Epithelial cell of proximal tubule (primary cell): ENCODE measurements around the gene ECHS1. TPM values are rescaled to one million over a fixed set of nuclear protein-coding genes. Genes with fewer than 3 reads are reported as not detected.

ENCODE experiments used
- DNase-seq: peaks from one replicate; pipeline ENCODE4 v3.0.0-alpha.2; 2011; ENCODE audit warnings: low read depth
- H3K4me3 ChIP-seq: 2 replicates; pipeline ENCODE4 v1.5.1; 2011; ENCODE audit warnings: low read depth, mild to moderate bottlenecking, low read length
- CTCF ChIP-seq: conservative IDR thresholded peaks from 2 replicates; pipeline ENCODE4 v1.5.1; 2012; ENCODE audit warnings: low read depth, mild to moderate bottlenecking, low read length
- total RNA-seq: library from RNA; depleted of rRNA; stranded (reverse); fragments of >200 nt; gene quantifications from 2 replicates; pipeline ENCODE4 v1.2.3, GENCODE V29; 2015

The ECHS1 gene
- total RNA-seq, 1 donor from 2014 or later = 130 TPM

GRCh38 chr10:133365461-133366129, 7.6 kb downstream of the ECHS1 start:
- H3K4me3 ChIP-seq = no peak overlapping the region
- no peak for DNase-seq
- no peak for TF ChIP-seq CTCF

- no peak for DNase-seq
- no peak for TF ChIP-seq CTCF
- no peak overlapping the region for H3K4me3 ChIP-seq
Observed at GRCh38 chr10:133364645-133365431, 8.3 kb downstream of the ECHS1 start.

- TF ChIP-seq CTCF = no peak
- DNase-seq = no peak
- no peak overlapping the region for H3K4me3 ChIP-seq
Observed at GRCh38 chr10:133362846-133363245, 10.3 kb downstream of the ECHS1 start.

- DNase-seq = no peak
- H3K4me3 ChIP-seq = no peak overlapping the region
- TF ChIP-seq CTCF = no peak
Observed at GRCh38 chr10:133361773-133362441, 11.2 kb downstream of the ECHS1 start.

GRCh38 chr10:133361227-133361626, 11.9 kb downstream of the ECHS1 start:
- DNase-seq = no peak
- no peak for TF ChIP-seq CTCF
- H3K4me3 ChIP-seq = no peak overlapping the region

- no peak for DNase-seq
- no peak overlapping the region for H3K4me3 ChIP-seq
- TF ChIP-seq CTCF = no peak
Observed at GRCh38 chr10:133359972-133360610, 13.1 kb downstream of the ECHS1 start.
